Bronchial epithelial cell (primary cell): ENCODE measurements around the gene ALPK3. TPM values are rescaled to one million over a fixed set of nuclear protein-coding genes. Genes with fewer than 3 reads are reported as not detected.

Source experiments
- DNase-seq: peaks from one replicate; pipeline ENCODE4 v3.0.0-alpha.2; 2010; ENCODE audit warnings: low read depth
- FAIRE-seq: peaks from 2 replicates; lab custom pipeline; 2011; peaks lifted over from hg19 to GRCh38; lab: Jason Lieb, UNC
- H3K27me3 ChIP-seq: 2 replicates; pipeline ENCODE4 v1.5.1; 2011; ENCODE audit warnings: low read length; ENCODE audit not compliant: control insufficient read depth, insufficient read depth
- H3K36me3 ChIP-seq: 2 replicates; pipeline ENCODE4 v1.5.1; 2011; ENCODE audit warnings: low read length; ENCODE audit not compliant: control insufficient read depth, insufficient read depth
- H3K4me3 ChIP-seq: 2 replicates; pipeline ENCODE4 v1.5.1; 2011; ENCODE audit warnings: mild to moderate bottlenecking, low read depth, low read length, control low read depth
- CTCF ChIP-seq: IDR thresholded peaks from 2 replicates; pipeline ENCODE4 v1.5.1; 2011; ENCODE audit warnings: mild to moderate bottlenecking, moderate library complexity, low read length, control low read depth, inconsistent platforms; ENCODE audit not compliant: insufficient read depth, severe bottlenecking
- total RNA-seq: library from RNA; depleted of rRNA; stranded (reverse); fragments of >200 nt; gene quantifications from 2 replicates; pipeline ENCODE4 v1.2.1, GENCODE V29; 2014

The ALPK3 gene
- total RNA-seq: 0.26 TPM in 2 replicates

- Histone ChIP-seq H3K36me3 (no peaks in the 10 kb centered on the region), H3K4me3 (no peak within 1 kb of the TSS), H3K27me3 (no peaks in the 10 kb centered on the region)
- no peak for DNase-seq
- no peak for TF ChIP-seq CTCF
- no peak for FAIRE-seq
Measured at GRCh38 chr15:84816694-84817465, at the start of gene ALPK3. Gene ALPK3 (plus strand): TSS chr15:84817356. CDS start chr15:84817453, 97 bp downstream.

GRCh38 chr15:84772031-84772430, 45.1 kb upstream of the ALPK3 start:
- no peaks in the 10 kb centered on the region for H3K27me3 ChIP-seq
- no peak for TF ChIP-seq CTCF
- H3K36me3 ChIP-seq: peaks cover 9% of the 10 kb centered on the region
- FAIRE-seq (no peak), DNase-seq (no peak)
- no peak overlapping the region for H3K4me3 ChIP-seq

- FAIRE-seq (no peak), DNase-seq (no peak)
- no peak overlapping the region for H3K4me3 ChIP-seq
- no peak for TF ChIP-seq CTCF
- H3K36me3 ChIP-seq: peaks cover 8% of the 10 kb centered on the region
- H3K27me3 ChIP-seq: no peaks in the 10 kb centered on the region
Measured at GRCh38 chr15:84772467-84772866, 44.7 kb upstream of the ALPK3 start.

- DNase-seq (no peak), FAIRE-seq (no peak)
- TF ChIP-seq CTCF: no peak
- Histone ChIP-seq H3K27me3 (no peaks in the 10 kb centered on the region), H3K36me3 (peaks cover 7% of the 10 kb centered on the region), H3K4me3 (no peak overlapping the region)
Measured at GRCh38 chr15:84773716-84774115, 43.4 kb upstream of the ALPK3 start.

- no peak overlapping the region for H3K4me3 ChIP-seq
- H3K36me3 ChIP-seq: peaks cover 5% of the 10 kb centered on the region
- H3K27me3 ChIP-seq: no peaks in the 10 kb centered on the region
- FAIRE-seq: no peak
- TF ChIP-seq CTCF: no peak
- no peak for DNase-seq
Measured at GRCh38 chr15:84775867-84776449, 41.2 kb upstream of the ALPK3 start.
